ENCODE measurements around the gene CISD3.

DNA sequence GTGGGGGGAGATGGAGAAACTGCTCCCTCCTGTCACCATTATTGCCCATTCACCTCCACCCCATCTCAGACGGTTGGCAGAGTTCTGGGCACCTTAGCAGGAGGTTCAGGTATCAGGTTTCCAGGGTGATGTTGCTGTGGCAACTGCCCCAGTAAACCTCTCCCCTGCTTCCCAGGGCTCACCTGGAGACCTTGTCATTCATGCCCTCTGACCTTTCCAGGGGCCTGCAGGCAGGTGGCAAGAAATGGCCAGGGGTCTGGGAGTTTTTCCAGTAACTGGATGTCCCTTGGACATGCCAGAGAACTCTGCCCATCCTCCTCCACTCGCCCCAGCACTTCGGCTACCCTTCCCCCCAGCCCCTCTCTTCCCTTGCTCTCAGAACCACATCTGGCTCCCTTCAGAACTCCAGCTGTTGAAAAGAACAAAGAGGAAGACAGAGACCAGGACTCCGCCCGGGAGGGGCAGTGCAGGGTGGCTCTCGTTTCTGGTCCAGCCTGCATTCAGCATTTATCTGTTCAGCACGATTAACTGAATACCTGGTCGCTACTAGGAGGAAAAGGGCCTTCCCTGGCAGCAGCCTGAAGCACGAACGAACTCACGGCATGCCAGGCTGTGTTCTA is 16.6 kb upstream of the CISD3 start:
- TF ChIP-seq EZH2 (IDR thresholded peaks at IDR 0.05; ENCODE audit: low read depth, low read length, severe bottlenecking) (no peak), RFX5 (IDR thresholded peaks at IDR 0.05; ENCODE audit: borderline replicate concordance, low read depth, low read length) (no peak), HDAC6 (IDR thresholded peaks at IDR 0.05; ENCODE audit: low read depth, low read length) (no peak), POLR2A (IDR thresholded peaks at IDR 0.05; ENCODE audit: control extremely low read depth in 1 of 2, low read depth in 2 of 2, low read length in 2 of 2) (no peak), GABPA (IDR thresholded peaks at IDR 0.05; ENCODE audit: borderline replicate concordance, insufficient read depth, low read length) (no peak), RAD21 (IDR thresholded peaks at IDR 0.05 in 1 of 2, conservative IDR thresholded peaks at IDR 0.05 in 1 of 2; ENCODE audit: low read depth in 2 of 2, low read length in 2 of 2) (no peak), POLR2AphosphoS5 (IDR thresholded peaks at IDR 0.05; ENCODE audit: low read depth, low read length) (no peak), HDAC2 (IDR thresholded peaks at IDR 0.05; ENCODE audit: borderline replicate concordance in 1 of 2, low read depth in 2 of 2, low read length in 2 of 2) (no peak)
- TF ChIP-seq, protein P1, sequence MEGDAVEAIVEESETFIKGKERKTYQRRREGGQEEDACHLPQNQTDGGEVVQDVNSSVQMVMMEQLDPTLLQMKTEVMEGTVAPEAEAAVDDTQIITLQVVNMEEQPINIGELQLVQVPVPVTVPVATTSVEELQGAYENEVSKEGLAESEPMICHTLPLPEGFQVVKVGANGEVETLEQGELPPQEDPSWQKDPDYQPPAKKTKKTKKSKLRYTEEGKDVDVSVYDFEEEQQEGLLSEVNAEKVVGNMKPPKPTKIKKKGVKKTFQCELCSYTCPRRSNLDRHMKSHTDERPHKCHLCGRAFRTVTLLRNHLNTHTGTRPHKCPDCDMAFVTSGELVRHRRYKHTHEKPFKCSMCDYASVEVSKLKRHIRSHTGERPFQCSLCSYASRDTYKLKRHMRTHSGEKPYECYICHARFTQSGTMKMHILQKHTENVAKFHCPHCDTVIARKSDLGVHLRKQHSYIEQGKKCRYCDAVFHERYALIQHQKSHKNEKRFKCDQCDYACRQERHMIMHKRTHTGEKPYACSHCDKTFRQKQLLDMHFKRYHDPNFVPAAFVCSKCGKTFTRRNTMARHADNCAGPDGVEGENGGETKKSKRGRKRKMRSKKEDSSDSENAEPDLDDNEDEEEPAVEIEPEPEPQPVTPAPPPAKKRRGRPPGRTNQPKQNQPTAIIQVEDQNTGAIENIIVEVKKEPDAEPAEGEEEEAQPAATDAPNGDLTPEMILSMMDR (IDR thresholded peaks at IDR 0.05; ENCODE audit: control extremely low read depth in 1 of 3, insufficient read depth in 1 of 3, low read depth in 1 of 3, low read length in 3 of 3), result no peak
- TF ChIP-seq, protein P2, sequence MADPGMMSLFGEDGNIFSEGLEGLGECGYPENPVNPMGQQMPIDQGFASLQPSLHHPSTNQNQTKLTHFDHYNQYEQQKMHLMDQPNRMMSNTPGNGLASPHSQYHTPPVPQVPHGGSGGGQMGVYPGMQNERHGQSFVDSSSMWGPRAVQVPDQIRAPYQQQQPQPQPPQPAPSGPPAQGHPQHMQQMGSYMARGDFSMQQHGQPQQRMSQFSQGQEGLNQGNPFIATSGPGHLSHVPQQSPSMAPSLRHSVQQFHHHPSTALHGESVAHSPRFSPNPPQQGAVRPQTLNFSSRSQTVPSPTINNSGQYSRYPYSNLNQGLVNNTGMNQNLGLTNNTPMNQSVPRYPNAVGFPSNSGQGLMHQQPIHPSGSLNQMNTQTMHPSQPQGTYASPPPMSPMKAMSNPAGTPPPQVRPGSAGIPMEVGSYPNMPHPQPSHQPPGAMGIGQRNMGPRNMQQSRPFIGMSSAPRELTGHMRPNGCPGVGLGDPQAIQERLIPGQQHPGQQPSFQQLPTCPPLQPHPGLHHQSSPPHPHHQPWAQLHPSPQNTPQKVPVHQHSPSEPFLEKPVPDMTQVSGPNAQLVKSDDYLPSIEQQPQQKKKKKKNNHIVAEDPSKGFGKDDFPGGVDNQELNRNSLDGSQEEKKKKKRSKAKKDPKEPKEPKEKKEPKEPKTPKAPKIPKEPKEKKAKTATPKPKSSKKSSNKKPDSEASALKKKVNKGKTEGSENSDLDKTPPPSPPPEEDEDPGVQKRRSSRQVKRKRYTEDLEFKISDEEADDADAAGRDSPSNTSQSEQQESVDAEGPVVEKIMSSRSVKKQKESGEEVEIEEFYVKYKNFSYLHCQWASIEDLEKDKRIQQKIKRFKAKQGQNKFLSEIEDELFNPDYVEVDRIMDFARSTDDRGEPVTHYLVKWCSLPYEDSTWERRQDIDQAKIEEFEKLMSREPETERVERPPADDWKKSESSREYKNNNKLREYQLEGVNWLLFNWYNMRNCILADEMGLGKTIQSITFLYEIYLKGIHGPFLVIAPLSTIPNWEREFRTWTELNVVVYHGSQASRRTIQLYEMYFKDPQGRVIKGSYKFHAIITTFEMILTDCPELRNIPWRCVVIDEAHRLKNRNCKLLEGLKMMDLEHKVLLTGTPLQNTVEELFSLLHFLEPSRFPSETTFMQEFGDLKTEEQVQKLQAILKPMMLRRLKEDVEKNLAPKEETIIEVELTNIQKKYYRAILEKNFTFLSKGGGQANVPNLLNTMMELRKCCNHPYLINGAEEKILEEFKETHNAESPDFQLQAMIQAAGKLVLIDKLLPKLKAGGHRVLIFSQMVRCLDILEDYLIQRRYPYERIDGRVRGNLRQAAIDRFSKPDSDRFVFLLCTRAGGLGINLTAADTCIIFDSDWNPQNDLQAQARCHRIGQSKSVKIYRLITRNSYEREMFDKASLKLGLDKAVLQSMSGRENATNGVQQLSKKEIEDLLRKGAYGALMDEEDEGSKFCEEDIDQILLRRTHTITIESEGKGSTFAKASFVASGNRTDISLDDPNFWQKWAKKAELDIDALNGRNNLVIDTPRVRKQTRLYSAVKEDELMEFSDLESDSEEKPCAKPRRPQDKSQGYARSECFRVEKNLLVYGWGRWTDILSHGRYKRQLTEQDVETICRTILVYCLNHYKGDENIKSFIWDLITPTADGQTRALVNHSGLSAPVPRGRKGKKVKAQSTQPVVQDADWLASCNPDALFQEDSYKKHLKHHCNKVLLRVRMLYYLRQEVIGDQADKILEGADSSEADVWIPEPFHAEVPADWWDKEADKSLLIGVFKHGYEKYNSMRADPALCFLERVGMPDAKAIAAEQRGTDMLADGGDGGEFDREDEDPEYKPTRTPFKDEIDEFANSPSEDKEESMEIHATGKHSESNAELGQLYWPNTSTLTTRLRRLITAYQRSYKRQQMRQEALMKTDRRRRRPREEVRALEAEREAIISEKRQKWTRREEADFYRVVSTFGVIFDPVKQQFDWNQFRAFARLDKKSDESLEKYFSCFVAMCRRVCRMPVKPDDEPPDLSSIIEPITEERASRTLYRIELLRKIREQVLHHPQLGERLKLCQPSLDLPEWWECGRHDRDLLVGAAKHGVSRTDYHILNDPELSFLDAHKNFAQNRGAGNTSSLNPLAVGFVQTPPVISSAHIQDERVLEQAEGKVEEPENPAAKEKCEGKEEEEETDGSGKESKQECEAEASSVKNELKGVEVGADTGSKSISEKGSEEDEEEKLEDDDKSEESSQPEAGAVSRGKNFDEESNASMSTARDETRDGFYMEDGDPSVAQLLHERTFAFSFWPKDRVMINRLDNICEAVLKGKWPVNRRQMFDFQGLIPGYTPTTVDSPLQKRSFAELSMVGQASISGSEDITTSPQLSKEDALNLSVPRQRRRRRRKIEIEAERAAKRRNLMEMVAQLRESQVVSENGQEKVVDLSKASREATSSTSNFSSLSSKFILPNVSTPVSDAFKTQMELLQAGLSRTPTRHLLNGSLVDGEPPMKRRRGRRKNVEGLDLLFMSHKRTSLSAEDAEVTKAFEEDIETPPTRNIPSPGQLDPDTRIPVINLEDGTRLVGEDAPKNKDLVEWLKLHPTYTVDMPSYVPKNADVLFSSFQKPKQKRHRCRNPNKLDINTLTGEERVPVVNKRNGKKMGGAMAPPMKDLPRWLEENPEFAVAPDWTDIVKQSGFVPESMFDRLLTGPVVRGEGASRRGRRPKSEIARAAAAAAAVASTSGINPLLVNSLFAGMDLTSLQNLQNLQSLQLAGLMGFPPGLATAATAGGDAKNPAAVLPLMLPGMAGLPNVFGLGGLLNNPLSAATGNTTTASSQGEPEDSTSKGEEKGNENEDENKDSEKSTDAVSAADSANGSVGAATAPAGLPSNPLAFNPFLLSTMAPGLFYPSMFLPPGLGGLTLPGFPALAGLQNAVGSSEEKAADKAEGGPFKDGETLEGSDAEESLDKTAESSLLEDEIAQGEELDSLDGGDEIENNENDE (IDR thresholded peaks at IDR 0.05; ENCODE audit: insufficient replicate concordance, low read length), result no peak
- TF ChIP-seq, protein P3, sequence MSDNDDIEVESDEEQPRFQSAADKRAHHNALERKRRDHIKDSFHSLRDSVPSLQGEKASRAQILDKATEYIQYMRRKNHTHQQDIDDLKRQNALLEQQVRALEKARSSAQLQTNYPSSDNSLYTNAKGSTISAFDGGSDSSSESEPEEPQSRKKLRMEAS (IDR thresholded peaks at IDR 0.05), result no peak

All from H1 (cell line).